Peyer's patch (tissue), 4 donors: Measurements from ENCODE around the gene ABCA10. TPM values are rescaled to one million over a fixed set of nuclear protein-coding genes. Genes with fewer than 3 reads are reported as not detected.
"Not testable (repeated sequence)": the region's sequence is repeated elsewhere in the genome, so short reads cannot be mapped to it uniquely, and the experiment has no call there.

Source experiments
- DNase-seq, 3 donors: peaks; one replicate each; pipeline ENCODE4 v3.0.0-alpha.2; 2017 to 2019
- H3K27ac ChIP-seq, 4 donors: fragments of 200-600 bp; sonication (generic); one replicate each; pipeline ENCODE4 v1.5.1; 2016 to 2019
- H3K27me3 ChIP-seq, 2 donors: fragments of 200-600 bp; sonication (generic); one replicate each; pipeline ENCODE4 v1.5.1; 2019
- H3K36me3 ChIP-seq, 3 donors: fragments of 200-600 bp; sonication (generic); one replicate each; pipeline ENCODE4 v1.5.1; 2016 to 2019
- H3K4me1 ChIP-seq, 4 donors: fragments of 200-600 bp; sonication (generic); one replicate each; pipeline ENCODE4 v1.5.1; 2016 to 2019
- H3K4me3 ChIP-seq, 4 donors: fragments of 200-600 bp; sonication (generic); 1 replicate in 3 of 4; 2 replicates in 1 of 4; pipeline ENCODE4 v1.5.1; 2016 to 2019; ENCODE audit warnings: mild to moderate bottlenecking in 1 of 4
- H3K9me3 ChIP-seq, 4 donors: fragments of 200-600 bp; sonication (generic); one replicate each; pipeline ENCODE4 v1.5.1; 2016 to 2019; ENCODE audit warnings: mild to moderate bottlenecking in 1 of 4
- CTCF ChIP-seq, 6 experiments: fragments of 450-650 bp in 4 of 6; fragments of 200-600 bp in 2 of 6; sonication (generic) in 1 of 6; IDR thresholded peaks; one replicate each; pipeline ENCODE4 v1.5.1; 2017 to 2019; ENCODE audit warnings: antibody characterized with exemption in 6 of 6, mild to moderate bottlenecking in 3 of 6, moderate library complexity in 1 of 6
- POLR2A ChIP-seq, 2 donors: fragments of 450-650 bp; IDR thresholded peaks; one replicate each; pipeline ENCODE4 v1.5.1; 2017; ENCODE audit warnings: antibody characterized with exemption in 2 of 2, mild to moderate bottlenecking in 2 of 2, moderate library complexity in 2 of 2
- total RNA-seq, 4 donors: library from RNA; depleted of rRNA; stranded (reverse); fragments of >200 nt; gene quantifications; one replicate each; pipeline ENCODE4 v1.1.0, GENCODE V29; 2016

ABCA10 gene
- 10 to 100 TPM; 16.6 to 19.4 (median 17.6) TPM for total RNA-seq

- Histone ChIP-seq H3K27ac (peak within 1 kb of the TSS in 1 of 4 donors; percentile 3), H3K9me3 (no peaks in the 10 kb centered on the region), H3K27me3 (no peaks in the 10 kb centered on the region), H3K4me3 (peak within 1 kb of the TSS in 1 of 4 donors; percentile 5), H3K4me1 (no peaks in the 10 kb centered on the region), H3K36me3 (no peaks in the 10 kb centered on the region)
- no peak for DNase-seq
- no peak for TF ChIP-seq CTCF (IDR thresholded peaks at IDR 0.05)
- no peak for TF ChIP-seq POLR2A (IDR thresholded peaks at IDR 0.05)
These were observed at the start of gene ABCA10 for GRCh38 chr17:69228576-69228975. Gene ABCA10 (minus strand): TSS chr17:69228824. CDS start chr17:69225358, 3,466 bp downstream.

- DNase-seq, H3K4me3 ChIP-seq, H3K27me3 ChIP-seq, H3K27ac ChIP-seq, H3K9me3 ChIP-seq, H3K4me1 ChIP-seq: not testable (repeated sequence)
- H3K36me3 ChIP-seq, result peaks cover 0 to 23% (median 0%) of the 10 kb centered on the region in 3 donors
These were observed 47.7 kb upstream of the ABCA10 start for GRCh38 chr17:69276279-69276678.

- Histone ChIP-seq H3K27me3 (no peaks in the 10 kb centered on the region), H3K27ac (no peak overlapping the region), H3K4me3 (no peak overlapping the region), H3K4me1 (no peaks in the 10 kb centered on the region), H3K9me3 (no peaks in the 10 kb centered on the region), H3K36me3 (peaks cover 0 to 21% (median 0%) of the 10 kb centered on the region in 3 donors)
- DNase-seq, result no peak
- TF ChIP-seq CTCF (IDR thresholded peaks at IDR 0.05), result no peak
- TF ChIP-seq POLR2A (IDR thresholded peaks at IDR 0.05), result no peak
These were observed 47.1 kb upstream of the ABCA10 start for GRCh38 chr17:69275751-69276150.

GRCh38 chr17:69271023-69271422 lies 42.4 kb upstream of the ABCA10 start:
- no peak overlapping the region for H3K4me3 ChIP-seq
- H3K27ac ChIP-seq, result no peak overlapping the region
- H3K4me1 ChIP-seq, result no peaks in the 10 kb centered on the region
- DNase-seq, result no peak
- H3K27me3 ChIP-seq, result no peaks in the 10 kb centered on the region
- no peak for TF ChIP-seq POLR2A (IDR thresholded peaks at IDR 0.05)
- H3K9me3 ChIP-seq, result no peaks in the 10 kb centered on the region
- H3K36me3 ChIP-seq, result peaks cover 0 to 14% (median 0%) of the 10 kb centered on the region in 3 donors

- DNase-seq, result no peak
- no peak overlapping the region for H3K27ac ChIP-seq
- no peak overlapping the region for H3K4me3 ChIP-seq
- H3K27me3 ChIP-seq, result no peaks in the 10 kb centered on the region
- no peaks in the 10 kb centered on the region for H3K4me1 ChIP-seq
- peaks cover 0 to 8% (median 0%) of the 10 kb centered on the region in 3 donors for H3K36me3 ChIP-seq
- TF ChIP-seq POLR2A (IDR thresholded peaks at IDR 0.05), result no peak
- no peak for TF ChIP-seq CTCF (IDR thresholded peaks at IDR 0.05)
- no peaks in the 10 kb centered on the region for H3K9me3 ChIP-seq
These were observed 40.7 kb upstream of the ABCA10 start for GRCh38 chr17:69269131-69269998.

GRCh38 chr17:69268543-69269014 lies 40.0 kb upstream of the ABCA10 start:
- Histone ChIP-seq H3K4me1 (no peaks in the 10 kb centered on the region), H3K27ac (no peak overlapping the region)
- DNase-seq, result no peak

More at GRCh38 chr17:69268543-69269014, 40.0 kb upstream of the ABCA10 start:
- Histone ChIP-seq H3K27me3 (no peaks in the 10 kb centered on the region), H3K36me3 (peaks cover 0 to 4% (median 0%) of the 10 kb centered on the region in 3 donors), H3K9me3 (no peaks in the 10 kb centered on the region), H3K4me3 (no peak overlapping the region)
- TF ChIP-seq POLR2A (IDR thresholded peaks at IDR 0.05) (no peak), CTCF (IDR thresholded peaks at IDR 0.05) (no peak)
